GM23248 (cell line): ENCODE data around the gene NAT14. TPM values are rescaled to one million over a fixed set of nuclear protein-coding genes. Genes with fewer than 3 reads are reported as not detected.
A peak's percentile ranks its signal among the peaks of the same experiment; 100 is the strongest.

ENCODE experiments used
- DNase-seq: peaks from one replicate; pipeline ENCODE4 v3.0.0-alpha.2; 2015
- H2AFZ ChIP-seq: fragments of 200-600 bp; sonication (generic); 2 replicates; pipeline ENCODE4 v1.6.1; 2016; ENCODE audit warnings: antibody characterized with exemption
- H3F3A ChIP-seq: fragments of 200-600 bp; sonication (generic); 2 replicates; pipeline ENCODE4 v1.6.1; 2016; ENCODE audit warnings: mild to moderate bottlenecking, antibody characterized with exemption, mixed run types; ENCODE audit not compliant: insufficient read depth
- H3K27ac ChIP-seq: fragments of 200-600 bp; sonication (generic); 2 replicates; pipeline ENCODE4 v1.5.1; 2016; ENCODE audit warnings: mild to moderate bottlenecking
- H3K27me3 ChIP-seq: fragments of 200-600 bp; sonication (generic); replicated peaks from 2 replicates; pipeline ENCODE4 v1.6.1; 2016; ENCODE audit warnings: mild to moderate bottlenecking; ENCODE audit not compliant: insufficient read depth
- H3K36me3 ChIP-seq: fragments of 200-600 bp; sonication (generic); 2 replicates; pipeline ENCODE4 v1.6.1; 2016; ENCODE audit warnings: low read depth, mild to moderate bottlenecking
- H3K4me1 ChIP-seq: fragments of 200-600 bp; sonication (generic); 2 replicates; pipeline ENCODE4 v1.6.1; 2016; ENCODE audit warnings: mild to moderate bottlenecking; ENCODE audit not compliant: insufficient read depth
- H3K4me2 ChIP-seq: fragments of 200-600 bp; sonication (generic); one replicate; pipeline ENCODE4 v1.6.1; 2016; ENCODE audit warnings: mild to moderate bottlenecking; ENCODE audit not compliant: unreplicated experiment
- H3K4me3 ChIP-seq: fragments of 200-600 bp; sonication (generic); 2 replicates; pipeline ENCODE4 v1.5.1; 2016; ENCODE audit warnings: mild to moderate bottlenecking
- H3K79me2 ChIP-seq: fragments of 200-600 bp; sonication (generic); 2 replicates; pipeline ENCODE4 v1.6.1; 2016; ENCODE audit warnings: mild to moderate bottlenecking; ENCODE audit not compliant: insufficient read depth
- H3K9ac ChIP-seq: fragments of 200-600 bp; sonication (generic); 2 replicates; pipeline ENCODE4 v1.6.1; 2016; ENCODE audit warnings: mild to moderate bottlenecking
- H3K9me2 ChIP-seq: fragments of 200-600 bp; sonication (generic); 2 replicates; pipeline ENCODE4 v1.6.1; 2016; ENCODE audit warnings: mixed run types, mild to moderate bottlenecking, moderate library complexity; ENCODE audit not compliant: insufficient read depth
- H3K9me3 ChIP-seq: fragments of 200-600 bp; sonication (generic); one replicate; pipeline ENCODE4 v1.6.1; 2017; ENCODE audit warnings: low read depth
- H4K20me1 ChIP-seq: fragments of 200-600 bp; sonication (generic); 2 replicates; pipeline ENCODE4 v1.6.0; 2016; ENCODE audit not compliant: insufficient read depth
- EZH2 ChIP-seq: fragments of 200-600 bp; sonication (generic); IDR thresholded peaks from 2 replicates; pipeline ENCODE4 v1.6.1; 2018; ENCODE audit warnings: antibody characterized with exemption, mild to moderate bottlenecking; ENCODE audit not compliant: insufficient read depth, poor library complexity, severe bottlenecking
- EZH2phosphoT487 ChIP-seq: fragments of 200-600 bp; sonication (generic); IDR thresholded peaks from 2 replicates; pipeline ENCODE4 v1.6.1; 2018; ENCODE audit warnings: antibody characterized with exemption, moderate library complexity, mild to moderate bottlenecking, low read depth; ENCODE audit not compliant: insufficient read depth
- WGBS, 2 experiments: methylation state at CpG; one replicate each; pipeline ENCODE4 v1.1.6; 2015 to 2017; ENCODE audit warnings: low lambda C conversion rate in 2 of 2, low coverage in 1 of 2; ENCODE audit errors: missing lambda C conversion rate in 2 of 2; 5-methylcytosine and 5-hydroxymethylcytosine counted together
- in situ Hi-C: fragments of 300-500 bp; cut with MboI; formaldehyde crosslinking; loops from 2 replicates; pipeline ENCODE4 v1.15.0; 2020
- polyA plus RNA-seq: library from polyadenylated mRNA; unstranded; fragments of >200 nt; fragmentation: Nextera tagmentation; extraction: Ambion mirVana; gene quantifications from 2 replicates; pipeline ENCODE4 v1.2.1, GENCODE V29; 2016
- total RNA-seq: library from RNA; depleted of rRNA; stranded (reverse); fragments of >200 nt; shearing (Covaris generic); gene quantifications from 2 replicates; pipeline ENCODE4 v1.2.3, GENCODE V29; 2014

Gene NAT14
- total and polyA plus RNA-seq, 2 experiments from 2014 or later = 12.0 to 13.4 TPM

DNA sequence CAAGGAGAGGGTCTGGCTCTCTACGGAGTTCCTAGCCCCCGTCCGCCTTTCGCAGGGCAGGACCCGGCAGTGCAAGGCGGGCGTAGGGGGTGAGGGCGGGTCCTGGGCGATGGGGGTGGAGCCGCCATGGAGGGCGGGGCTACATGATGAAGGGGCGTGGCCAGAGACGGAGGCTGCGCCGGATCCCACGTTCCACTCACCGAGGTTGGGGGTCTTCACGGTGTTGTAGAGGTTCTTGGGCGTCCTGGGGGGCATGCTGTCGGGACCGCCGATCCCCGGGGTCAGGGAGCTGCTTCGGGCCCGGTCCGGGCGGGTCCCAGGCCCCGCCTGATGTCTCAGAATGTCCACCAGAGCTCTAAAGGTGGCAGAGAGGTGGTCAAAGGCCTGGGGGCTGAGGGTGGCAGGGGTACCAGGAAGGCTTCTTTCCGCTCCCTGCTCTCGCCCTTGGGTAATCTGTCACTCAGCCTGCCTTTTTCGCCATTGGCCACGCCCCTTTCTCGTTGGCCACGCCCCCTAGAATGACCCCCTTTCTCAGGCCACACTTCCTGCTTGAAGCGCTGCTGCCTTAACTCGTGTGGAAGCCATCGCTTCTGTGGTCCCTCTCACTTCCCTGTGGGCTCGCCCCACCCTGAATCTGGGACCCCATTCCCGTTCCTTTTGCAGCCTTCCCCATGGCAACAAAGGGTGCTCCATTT is 44.4 kb upstream of the NAT14 start:
- no peaks in the 10 kb centered on the region for H4K20me1 ChIP-seq
- H3K4me1 ChIP-seq = no peaks in the 10 kb centered on the region
- H3K9ac ChIP-seq = no peak overlapping the region
- 11 to 18% methylated on average over 31 to 36 of the region's 39 CpGs for WGBS, 2 experiments
- no peak overlapping the region for H3K4me3 ChIP-seq
- H3K36me3 ChIP-seq = no peaks in the 10 kb centered on the region
- H3F3A ChIP-seq = no peaks in the 10 kb centered on the region
- H3K27me3 ChIP-seq = peaks cover 32% of the 10 kb centered on the region
- H2AFZ ChIP-seq = no peak overlapping the region
- TF ChIP-seq EZH2 (no peak), EZH2phosphoT487 (no peak)
- in situ Hi-C loops = no loop called here
- no peaks in the 10 kb centered on the region for H3K79me2 ChIP-seq
- H3K9me3 ChIP-seq = no peaks in the 10 kb centered on the region
- H3K27ac ChIP-seq = no peak overlapping the region
- peak; percentile 17 for DNase-seq
- H3K9me2 ChIP-seq = no peaks in the 10 kb centered on the region
- H3K4me2 ChIP-seq = no peak overlapping the region

DNA sequence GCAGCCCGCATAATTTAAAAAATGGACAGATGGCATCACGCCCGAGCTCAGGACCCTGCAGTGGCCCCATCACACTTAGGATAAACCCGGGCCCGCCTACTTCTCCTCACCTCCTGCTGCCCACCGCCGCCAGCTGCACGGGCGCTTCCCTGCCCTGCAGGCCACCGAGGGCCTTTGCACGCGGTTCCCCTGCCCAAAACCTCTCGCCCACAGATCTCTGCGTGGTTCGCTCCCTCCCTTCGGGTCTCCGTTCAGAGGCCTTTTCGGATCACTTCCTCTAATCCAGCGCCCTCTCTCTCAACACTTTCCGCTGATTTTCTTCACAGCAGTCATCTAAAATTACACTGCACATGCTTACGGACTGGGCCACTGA is 43.7 kb upstream of the NAT14 start:
- Histone ChIP-seq H3K9ac (no peak overlapping the region), H3K36me3 (no peaks in the 10 kb centered on the region), H3K9me3 (no peaks in the 10 kb centered on the region), H3K27ac (no peak overlapping the region), H3K4me1 (no peaks in the 10 kb centered on the region), H3K4me3 (no peak overlapping the region), H3K4me2 (no peak overlapping the region), H2AFZ (no peak overlapping the region), H3K27me3 (peaks cover 32% of the 10 kb centered on the region), H4K20me1 (no peaks in the 10 kb centered on the region), H3K9me2 (no peaks in the 10 kb centered on the region), H3K79me2 (no peaks in the 10 kb centered on the region), H3F3A (no peaks in the 10 kb centered on the region)
- 18 to 23% methylated on average over 21 of the region's 21 CpGs for WGBS, 2 experiments
- in situ Hi-C loops = no loop called here
- TF ChIP-seq EZH2 (no peak), EZH2phosphoT487 (no peak; the same call in 1 of the 2 replicates)
- no peak for DNase-seq

DNA sequence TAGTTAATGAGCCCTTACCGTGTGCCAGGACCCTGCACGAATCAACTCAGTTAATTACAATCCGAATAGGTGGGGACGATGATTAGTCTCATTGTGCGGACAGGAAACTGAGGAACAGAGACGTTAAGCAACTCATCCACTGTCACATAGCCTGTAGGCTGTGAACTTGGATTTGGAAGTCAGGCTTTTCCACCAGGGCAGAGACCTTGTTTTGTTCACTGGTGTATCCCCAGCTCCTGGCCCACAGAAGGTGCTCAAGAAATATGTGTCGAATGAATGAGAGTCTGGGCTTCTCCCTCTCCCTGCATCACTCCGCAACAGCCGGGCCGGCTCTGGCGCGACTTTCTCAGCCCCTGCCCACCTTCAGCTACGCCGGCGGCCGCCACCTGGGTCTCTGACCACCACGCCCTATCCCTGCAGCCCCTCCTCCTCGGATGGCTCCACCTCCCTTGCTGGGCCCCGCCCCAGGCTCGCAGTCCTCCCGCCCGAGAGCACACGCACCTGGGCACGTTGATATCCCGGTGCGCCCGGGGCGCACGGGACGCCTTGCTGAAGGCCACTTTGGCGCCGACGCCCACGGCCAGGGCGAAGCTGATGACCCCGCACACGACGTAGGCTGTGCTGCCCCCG is 43.2 kb upstream of the NAT14 start:
- in situ Hi-C loops = no loop called here
- peaks cover 33% of the 10 kb centered on the region for H3K27me3 ChIP-seq
- DNase-seq = no peak
- no peaks in the 10 kb centered on the region for H3F3A ChIP-seq
- H3K79me2 ChIP-seq = no peaks in the 10 kb centered on the region
- H3K4me1 ChIP-seq = no peaks in the 10 kb centered on the region
- no peak overlapping the region for H3K27ac ChIP-seq
- H3K9me3 ChIP-seq = no peaks in the 10 kb centered on the region
- H3K4me3 ChIP-seq = no peak overlapping the region
- no peak overlapping the region for H2AFZ ChIP-seq
- 0 out of 2 replicates have a peak, but pooled peaks have one; percentile 62 for TF ChIP-seq EZH2phosphoT487
- peak; percentile 77 for TF ChIP-seq EZH2
- no peaks in the 10 kb centered on the region for H4K20me1 ChIP-seq
- H3K9me2 ChIP-seq = no peaks in the 10 kb centered on the region
- H3K36me3 ChIP-seq = no peaks in the 10 kb centered on the region
- H3K4me2 ChIP-seq = no peak overlapping the region
- 4 to 6% methylated on average over 13 to 39 of the region's 39 CpGs for WGBS, 2 experiments
- H3K9ac ChIP-seq = no peak overlapping the region

DNA sequence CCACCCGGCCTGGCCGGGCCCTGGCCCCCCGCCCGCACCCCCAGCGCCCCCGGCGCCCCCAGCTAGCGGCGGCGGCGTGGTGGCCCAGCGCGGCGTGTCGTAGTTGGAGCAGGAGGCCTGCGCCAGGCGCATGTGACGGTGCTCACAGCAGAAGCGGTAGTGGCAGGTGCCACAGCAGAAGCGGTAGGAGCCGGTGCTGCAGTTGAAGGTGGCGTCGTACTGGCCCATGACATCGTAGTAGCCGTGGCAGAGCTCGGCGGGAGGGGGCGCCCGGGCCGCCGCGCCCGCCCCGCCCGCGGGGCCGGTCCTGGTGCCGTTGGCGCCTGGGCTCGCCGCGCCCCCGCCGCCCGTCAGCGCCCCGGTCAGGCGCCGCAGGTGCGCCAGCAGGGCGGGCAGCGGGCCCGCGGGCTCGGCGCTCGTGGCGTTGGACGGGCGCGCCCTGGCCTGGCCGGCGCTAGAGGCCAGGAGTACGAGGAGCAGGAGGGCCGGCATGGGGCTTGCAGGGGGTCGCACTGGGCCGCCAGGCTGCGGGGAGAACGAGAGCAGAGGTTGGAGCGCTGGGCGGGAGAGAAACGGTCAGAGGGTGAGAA is 42.5 kb upstream of the NAT14 start:
- Histone ChIP-seq H3K9me2 (no peaks in the 10 kb centered on the region), H3F3A (no peaks in the 10 kb centered on the region; the same call in 1 of the 2 replicates), H3K4me2 (no peak overlapping the region), H4K20me1 (no peaks in the 10 kb centered on the region), H3K9ac (no peak overlapping the region), H3K4me1 (no peaks in the 10 kb centered on the region), H3K4me3 (no peak overlapping the region), H3K27me3 (peaks cover 39% of the 10 kb centered on the region), H3K27ac (no peak overlapping the region), H3K79me2 (no peaks in the 10 kb centered on the region), H3K9me3 (no peaks in the 10 kb centered on the region), H3K36me3 (no peaks in the 10 kb centered on the region), H2AFZ (no peak overlapping the region)
- no peak for DNase-seq
- in situ Hi-C loops = no loop called here
- WGBS, 2 experiments = 2 to 4% methylated on average over 22 to 43 of the region's 72 CpGs
- TF ChIP-seq EZH2phosphoT487 (no peak), EZH2 (no peak)
